Suprapubic skin (tissue), 3 donors: Measurements from ENCODE around the gene CACNG7.

ENCODE experiments used
- EP300 ChIP-seq: sonication (generic); formaldehyde crosslinking; IDR thresholded peaks from one replicate; pipeline ENCODE4 v1.6.1; 2017; ENCODE audit warnings: antibody characterized with exemption
- POLR2A ChIP-seq, 2 donors: fragments of 450-650 bp; IDR thresholded peaks; one replicate each; pipeline ENCODE4 v1.6.1; 2017; ENCODE audit warnings: antibody characterized with exemption in 2 of 2, mild to moderate bottlenecking in 2 of 2, moderate library complexity in 2 of 2
- TF ChIP-seq, protein P1 (sequence below), 2 donors: fragments of 200-600 bp in 1 of 2; fragments of 450-650 bp in 1 of 2; sonication (generic) in 1 of 2; IDR thresholded peaks; one replicate each; pipeline ENCODE4 v1.5.1; 2016 to 2019; ENCODE audit warnings: antibody characterized with exemption in 2 of 2, mild to moderate bottlenecking in 1 of 2, moderate library complexity in 1 of 2

DNA sequence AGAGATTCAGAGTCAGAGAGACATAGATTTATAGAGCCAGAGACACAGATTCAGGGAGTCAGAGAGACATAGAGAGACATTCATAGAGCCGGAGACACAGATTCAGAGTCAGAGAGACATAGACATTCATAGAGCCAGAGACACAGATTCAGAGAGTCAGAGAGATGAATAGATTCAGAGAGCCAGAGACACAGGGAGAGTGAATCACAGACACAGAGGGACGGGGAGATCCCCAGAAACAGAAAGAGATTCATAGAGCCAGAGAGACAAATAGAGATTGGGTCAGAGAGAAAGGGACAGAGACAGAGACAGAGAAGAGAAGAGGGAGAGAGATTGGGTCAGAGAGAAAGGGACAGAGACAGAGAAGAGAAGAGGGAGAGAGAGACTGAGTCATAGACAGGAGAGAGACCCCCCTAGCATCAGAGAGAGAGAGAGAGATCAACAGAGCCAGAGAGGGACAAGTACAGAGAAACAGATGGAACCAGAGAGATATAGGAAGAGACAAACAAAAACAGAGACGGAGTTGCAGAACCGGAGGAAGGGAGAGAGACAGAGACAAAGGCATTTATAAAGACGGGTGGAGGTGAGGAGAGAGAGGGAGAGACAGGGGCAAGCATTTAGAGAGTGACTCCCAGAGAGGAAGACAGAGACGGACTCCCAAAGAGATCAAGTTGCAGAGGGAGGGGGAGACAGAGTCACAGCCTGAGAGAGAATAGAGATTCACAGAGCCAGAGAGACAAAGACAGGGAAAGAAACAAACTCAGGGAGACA lies 28.2 kb upstream of the CACNG7 start:
- TF ChIP-seq, protein P1, sequence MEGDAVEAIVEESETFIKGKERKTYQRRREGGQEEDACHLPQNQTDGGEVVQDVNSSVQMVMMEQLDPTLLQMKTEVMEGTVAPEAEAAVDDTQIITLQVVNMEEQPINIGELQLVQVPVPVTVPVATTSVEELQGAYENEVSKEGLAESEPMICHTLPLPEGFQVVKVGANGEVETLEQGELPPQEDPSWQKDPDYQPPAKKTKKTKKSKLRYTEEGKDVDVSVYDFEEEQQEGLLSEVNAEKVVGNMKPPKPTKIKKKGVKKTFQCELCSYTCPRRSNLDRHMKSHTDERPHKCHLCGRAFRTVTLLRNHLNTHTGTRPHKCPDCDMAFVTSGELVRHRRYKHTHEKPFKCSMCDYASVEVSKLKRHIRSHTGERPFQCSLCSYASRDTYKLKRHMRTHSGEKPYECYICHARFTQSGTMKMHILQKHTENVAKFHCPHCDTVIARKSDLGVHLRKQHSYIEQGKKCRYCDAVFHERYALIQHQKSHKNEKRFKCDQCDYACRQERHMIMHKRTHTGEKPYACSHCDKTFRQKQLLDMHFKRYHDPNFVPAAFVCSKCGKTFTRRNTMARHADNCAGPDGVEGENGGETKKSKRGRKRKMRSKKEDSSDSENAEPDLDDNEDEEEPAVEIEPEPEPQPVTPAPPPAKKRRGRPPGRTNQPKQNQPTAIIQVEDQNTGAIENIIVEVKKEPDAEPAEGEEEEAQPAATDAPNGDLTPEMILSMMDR (IDR thresholded peaks at IDR 0.05), result no peak
- TF ChIP-seq POLR2A (IDR thresholded peaks at IDR 0.05) (no peak), EP300 (no peak)
